HG03103 (cell line): ENCODE measurements around the gene EFNA5.

ENCODE experiments used
- ATAC-seq: cut with Tn5 transposase; IDR thresholded peaks from one replicate; pipeline ENCODE4 v1.9.1; 2021; ENCODE audit warnings: low read depth; ENCODE audit not compliant: unreplicated experiment

EFNA5 gene

GRCh38 chr5:107670932-107671741, at the start of gene EFNA5:
EFNA5 (minus strand) TSS chr5:107670937.
- ATAC-seq, result no peak

- no peak for ATAC-seq
Measured at GRCh38 chr5:107719034-107719606, 48.4 kb upstream of the EFNA5 start.

GRCh38 chr5:107717816-107718215, 47.1 kb upstream of the EFNA5 start:
- ATAC-seq, result no peak

- ATAC-seq, result no peak
Measured at GRCh38 chr5:107713228-107713627, 42.5 kb upstream of the EFNA5 start.

- no peak for ATAC-seq
Measured at GRCh38 chr5:107712359-107712870, 41.7 kb upstream of the EFNA5 start.

- ATAC-seq, result no peak
Measured at GRCh38 chr5:107705402-107706014, 34.8 kb upstream of the EFNA5 start.

- ATAC-seq, result no peak
Measured at GRCh38 chr5:107704681-107705401, 34.1 kb upstream of the EFNA5 start.

- ATAC-seq, result no peak
Measured at GRCh38 chr5:107700481-107700880, 29.7 kb upstream of the EFNA5 start.

GRCh38 chr5:107699425-107699824, 28.7 kb upstream of the EFNA5 start:
- ATAC-seq, result no peak

- no peak for ATAC-seq
Measured at GRCh38 chr5:107698286-107698685, 27.5 kb upstream of the EFNA5 start.

GRCh38 chr5:107696498-107696897, 25.8 kb upstream of the EFNA5 start:
- ATAC-seq, result no peak

- ATAC-seq, result no peak
Measured at GRCh38 chr5:107696080-107696479, 25.3 kb upstream of the EFNA5 start.

GRCh38 chr5:107687937-107688336, 17.2 kb upstream of the EFNA5 start:
- ATAC-seq, result no peak

GRCh38 chr5:107687404-107687803, 16.7 kb upstream of the EFNA5 start:
- ATAC-seq, result no peak

- no peak for ATAC-seq
Measured at GRCh38 chr5:107682533-107682932, 11.8 kb upstream of the EFNA5 start.

GRCh38 chr5:107680799-107681198, 10.1 kb upstream of the EFNA5 start:
- ATAC-seq, result no peak

GRCh38 chr5:107680099-107680498, 9.4 kb upstream of the EFNA5 start:
- no peak for ATAC-seq

- ATAC-seq, result no peak
Measured at GRCh38 chr5:107676702-107677101, 6.0 kb upstream of the EFNA5 start.

GRCh38 chr5:107675201-107675600, 4.5 kb upstream of the EFNA5 start:
- no peak for ATAC-seq

- no peak for ATAC-seq
Measured at GRCh38 chr5:107674655-107675054, 3.9 kb upstream of the EFNA5 start.
